IMR-90 (cell line): ENCODE results near the gene HNRNPLL. TPM values are rescaled to one million over a fixed set of nuclear protein-coding genes. Genes with fewer than 3 reads are reported as not detected.
A peak's percentile ranks its signal among the peaks of the same experiment; 100 is the strongest.

ENCODE experiments used
- ATAC-seq: fragments of 200-7000 bp; cut with Tn5 transposase; 2 replicates; pipeline ENCODE4 v1.9.1; 2020; ENCODE audit warnings: low read depth, mild to moderate bottlenecking, moderate library complexity
- BruUV-seq: library from RNA; stranded (reverse); fragments of 400-500 nt; replicated peaks from 2 replicates; lab custom pipeline; 2021; lab: Mats Ljungman, UMichigan
- CTCF ChIA-PET: fragments of 300-600 bp; formaldehyde crosslinking; extraction: SDS; loops from one replicate; lab custom pipeline; 2021; ENCODE audit warnings: antibody characterized with exemption; lab: Yijun Ruan, JAX
- POLR2A ChIA-PET: fragments of 300-600 bp; sonication (Branson Sonifier 250); formaldehyde crosslinking; loops from one replicate; lab custom pipeline; 2022; ENCODE audit warnings: antibody characterized with exemption; ENCODE audit not compliant: unreplicated experiment; lab: Charles Lee
- DNase-seq: peaks from one replicate; pipeline ENCODE4 v3.0.0; 2013
- H2AFZ ChIP-seq: replicated peaks from 2 replicates; pipeline ENCODE3; 2013; ENCODE audit warnings: low read length, mild to moderate bottlenecking; ENCODE audit not compliant: poor library complexity
- H2AK5ac ChIP-seq: 2 replicates; pipeline ENCODE4 v1.6.1; 2013; ENCODE audit warnings: low read depth, low read length, inconsistent platforms
- H2AK9ac ChIP-seq: replicated peaks from 2 replicates; pipeline ENCODE3; 2013; ENCODE audit warnings: mild to moderate bottlenecking, low read depth, low read length, moderate library complexity; ENCODE audit not compliant: poor library complexity
- H2BK120ac ChIP-seq: 2 replicates; pipeline ENCODE4 v1.6.1; 2013; ENCODE audit warnings: low read depth, low read length, inconsistent platforms
- H2BK15ac ChIP-seq: 3 replicates; pipeline ENCODE4 v1.6.1; 2013; ENCODE audit warnings: low read depth, low read length, inconsistent platforms
- H2BK20ac ChIP-seq: 2 replicates; pipeline ENCODE4 v1.6.1; 2013; ENCODE audit warnings: low read depth, mild to moderate bottlenecking, inconsistent platforms, low read length, moderate library complexity
- H2BK5ac ChIP-seq: 2 replicates; pipeline ENCODE4 v1.6.1; 2013; ENCODE audit warnings: mild to moderate bottlenecking, low read depth, low read length, inconsistent platforms; ENCODE audit not compliant: poor library complexity, severe bottlenecking
- H3K14ac ChIP-seq: replicated peaks from 2 replicates; pipeline ENCODE4 v1.6.1; 2013; ENCODE audit warnings: low read depth, low read length, inconsistent platforms
- H3K18ac ChIP-seq: 2 replicates; pipeline ENCODE4 v1.6.1; 2013; ENCODE audit warnings: low read depth, low read length, control low read depth
- H3K23ac ChIP-seq: 2 replicates; pipeline ENCODE4 v1.6.1; 2013; ENCODE audit warnings: low read depth, low read length, inconsistent platforms
- H3K27ac ChIP-seq: 2 replicates; pipeline ENCODE4 v1.5.1; 2013; ENCODE audit warnings: mild to moderate bottlenecking, control low read depth, low read length; ENCODE audit not compliant: insufficient read depth
- H3K27me3 ChIP-seq: 2 replicates; pipeline ENCODE4 v1.6.1; 2013; ENCODE audit warnings: low read length; ENCODE audit not compliant: control insufficient read depth, insufficient read depth
- H3K36me3 ChIP-seq: 2 replicates; pipeline ENCODE4 v1.6.1; 2013; ENCODE audit warnings: low read length, mixed read lengths; ENCODE audit not compliant: control insufficient read depth, insufficient read depth
- H3K4ac ChIP-seq: 2 replicates; pipeline ENCODE4 v1.6.1; 2013; ENCODE audit warnings: low read depth, low read length, inconsistent platforms
- H3K4me1 ChIP-seq: 2 replicates; pipeline ENCODE4 v1.6.1; 2013; ENCODE audit warnings: low read length, mixed read lengths; ENCODE audit not compliant: control insufficient read depth, insufficient read depth
- H3K4me2 ChIP-seq: 2 replicates; pipeline ENCODE4 v1.6.1; 2013; ENCODE audit warnings: low read depth, mild to moderate bottlenecking, control low read depth, low read length, moderate library complexity
- H3K4me3 ChIP-seq: 2 replicates; pipeline ENCODE4 v1.5.1; 2013; ENCODE audit warnings: low read depth, mild to moderate bottlenecking, control low read depth, low read length, moderate library complexity; ENCODE audit not compliant: insufficient read depth
- H3K56ac ChIP-seq: 2 replicates; pipeline ENCODE4 v1.6.1; 2013; ENCODE audit warnings: low read length, inconsistent platforms; ENCODE audit not compliant: insufficient read depth; ENCODE audit errors: extremely low read depth
- H3K79me1 ChIP-seq, 2 experiments: 2 replicates each; pipeline ENCODE4 v1.6.1; 2013; ENCODE audit warnings: low read length in 2 of 2, inconsistent platforms in 1 of 2, low read depth in 1 of 2
- H3K9ac ChIP-seq: 2 replicates; pipeline ENCODE4 v1.6.1; 2013; ENCODE audit warnings: low read depth, low read length, control low read depth
- H3K9me1 ChIP-seq: 2 replicates; pipeline ENCODE4 v1.6.1; 2013; ENCODE audit warnings: low read length, inconsistent platforms; ENCODE audit not compliant: insufficient read depth
- H3K9me3 ChIP-seq: 2 replicates; pipeline ENCODE4 v1.6.1; 2013; ENCODE audit warnings: low read length; ENCODE audit not compliant: control insufficient read depth, insufficient read depth
- H4K20me1 ChIP-seq: 2 replicates; pipeline ENCODE4 v1.6.1; 2013; ENCODE audit warnings: low read length, inconsistent platforms; ENCODE audit not compliant: insufficient read depth
- H4K5ac ChIP-seq: 2 replicates; pipeline ENCODE4 v1.6.1; 2013; ENCODE audit warnings: mild to moderate bottlenecking, low read depth, low read length, control low read depth
- H4K8ac ChIP-seq, 2 experiments: 2 replicates each; pipeline ENCODE4 v1.6.1; 2013; ENCODE audit warnings: low read depth in 2 of 2, low read length in 2 of 2, control low read depth in 1 of 2, inconsistent platforms in 1 of 2
- H4K91ac ChIP-seq: 2 replicates; pipeline ENCODE4 v1.6.1; 2013; ENCODE audit warnings: low read depth, low read length, inconsistent platforms; ENCODE audit not compliant: insufficient read depth
- CEBPB ChIP-seq: IDR thresholded peaks from 2 replicates; pipeline ENCODE4 v1.6.1; 2012; ENCODE audit warnings: low read depth, low read length, improper control_type of control experiment
- MAFK ChIP-seq: IDR thresholded peaks from 2 replicates; pipeline ENCODE4 v1.6.1; 2012; ENCODE audit warnings: low read depth, low read length, improper control_type of control experiment
- RFX5 ChIP-seq: IDR thresholded peaks from 2 replicates; pipeline ENCODE4 v1.8.0; 2012; ENCODE audit warnings: low read depth, mild to moderate bottlenecking, low read length, moderate library complexity
- WGBS, 2 experiments: methylation state at CpG; one replicate each; pipeline versions ENCODE4 v1.1.5 to v1.1.7; 2013; ENCODE audit warnings: missing lambda C conversion rate in 2 of 2; ENCODE audit not compliant: insufficient read length in 1 of 2; ENCODE audit errors: extremely low coverage in 2 of 2; 5-methylcytosine and 5-hydroxymethylcytosine counted together
- dilution Hi-C: fragments of 300-500 bp; cut with HindIII; formaldehyde crosslinking; loops from one replicate; pipeline ENCODE4 v1.14.3; 2018; ENCODE audit warnings: low sequenced_read_pairs; ENCODE audit not compliant: unreplicated experiment
- in situ Hi-C: fragments of 300-500 bp; cut with MboI; formaldehyde crosslinking; loops from 3 replicates; pipeline ENCODE4 v1.14.3; 2019; ENCODE audit warnings: low sequenced_read_pairs, inconsistent platforms, mixed read lengths
- intact Hi-C: fragments of 100-400 bp; cut with micrococcal nuclease; formaldehyde crosslinking; loops from 2 replicates; pipeline ENCODE4 v1.10.0; 2022
- polyA plus RNA-seq, 3 experiments: library from polyadenylated mRNA; depleted of rRNA; stranded (reverse); fragments of >200 nt; gene quantifications; 2 replicates each; pipeline ENCODE4 v1.2.3, GENCODE V29; 2012; ENCODE audit warnings: low replicate concordance in 1 of 3
- total RNA-seq: library from RNA; depleted of rRNA; stranded (reverse); fragments of >200 nt; gene quantifications from 2 replicates; pipeline ENCODE4 v1.2.3, GENCODE V29; 2012

HNRNPLL gene
- total and polyA plus RNA-seq, 2 of the 4 experiments (the other 2 are of a cell fraction): 23.7 to 53.1 TPM

DNA sequence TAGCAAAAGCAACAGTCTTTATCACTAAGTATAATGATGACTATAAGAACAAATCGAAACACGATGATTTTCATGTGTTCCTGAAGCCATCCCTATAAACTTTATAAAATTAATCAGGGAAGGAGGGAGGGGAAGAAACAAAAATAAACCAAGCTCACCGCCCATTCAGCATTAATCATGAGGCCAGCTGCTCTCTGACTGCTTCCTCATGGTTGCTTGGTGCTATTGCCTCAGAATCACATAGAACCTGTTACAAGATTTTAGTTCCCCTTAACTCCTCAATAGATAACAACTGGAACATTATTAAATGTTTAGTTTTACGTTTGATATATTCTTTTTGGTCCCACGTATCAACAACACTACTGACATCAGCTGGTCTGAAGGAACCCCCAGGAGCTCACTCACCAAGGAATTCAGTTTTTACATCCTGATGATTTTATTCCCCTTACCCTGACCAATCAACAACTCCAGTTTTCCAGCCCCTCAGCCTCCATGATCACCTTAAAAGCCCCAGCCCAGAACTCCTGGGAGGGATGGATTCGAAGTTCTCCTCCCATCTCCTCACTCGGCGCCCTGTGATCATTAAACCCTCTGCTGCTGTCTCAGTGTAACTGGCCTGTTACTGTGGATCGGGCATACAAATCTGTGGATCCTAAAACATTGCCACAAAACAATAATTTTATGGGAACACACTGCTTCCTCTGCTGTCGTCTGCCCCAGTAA lies 10.6 kb upstream of the HNRNPLL start:
- intact Hi-C loops (no loop called here), dilution Hi-C loops (no loop called here), in situ Hi-C loops (no loop called here)
- H3K4ac ChIP-seq: no peak overlapping the region
- no peak overlapping the region for H3K4me3 ChIP-seq
- no peak overlapping the region for H3K14ac ChIP-seq
- H3K4me1 ChIP-seq: no peaks in the 10 kb centered on the region; the same call in 1 of the 2 replicates
- H3K36me3 ChIP-seq: no peaks in the 10 kb centered on the region
- no peak overlapping the region for H3K18ac ChIP-seq
- ChIA-PET POLR2A (no interaction called here), CTCF (interaction anchor here (1.5 kb wide), 1 partner anchor 10 kb away, joined by 5 read pairs; no protein-coding TSS in a partner anchor)
- H2BK120ac ChIP-seq: no peak overlapping the region
- H3K9me3 ChIP-seq: no peaks in the 10 kb centered on the region
- H3K27me3 ChIP-seq: peaks cover 5% of the 10 kb centered on the region
- H2BK5ac ChIP-seq: no peak overlapping the region
- no peak overlapping the region for H2BK20ac ChIP-seq
- H4K5ac ChIP-seq: no peak overlapping the region
- TF ChIP-seq CEBPB (peak; percentile 57; the same call in 1 of the 2 replicates), RFX5 (no peak), MAFK (peak; percentile 23; the same call in 1 of the 2 replicates)
- peak overlapping the region; percentile 44; the same call in 1 of the 2 replicates for H2AK5ac ChIP-seq
- H3K27ac ChIP-seq: no peak overlapping the region
- no peak overlapping the region for H3K56ac ChIP-seq
- H2AFZ ChIP-seq: no peak overlapping the region
- H4K91ac ChIP-seq: no peak overlapping the region
- no peak overlapping the region for H3K9ac ChIP-seq
- no peak overlapping the region for H2BK15ac ChIP-seq
- DNase-seq: peak; percentile 67
- no peak overlapping the region for H3K4me2 ChIP-seq
- no peaks in the 10 kb centered on the region for H4K20me1 ChIP-seq
- no peak overlapping the region for H3K23ac ChIP-seq
- H3K79me1 ChIP-seq: no peaks in the 10 kb centered on the region
- H4K8ac ChIP-seq: no peak overlapping the region; a peak in 1 of 4 replicates
- no peaks in the 10 kb centered on the region for H3K9me1 ChIP-seq
- H2AK9ac ChIP-seq: no peak overlapping the region
- WGBS, 2 experiments: 80% methylated on average over 3 of the region's 10 CpGs; no CpG with 5 or more reads in 1 of the 2 experiments
- BruUV-seq: no TSS peak
- ATAC-seq: peak; percentile 76
